IPS-NIHi11 (cell line): ENCODE measurements around the gene ELL2.
"Not testable (repeated sequence)": the region's sequence is repeated elsewhere in the genome, so short reads cannot be mapped to it uniquely, and the experiment has no call there.

ENCODE experiments used
- DNase-seq: peaks from one replicate; pipeline ENCODE4 v3.0.0; 2012; ENCODE audit warnings: mixed read lengths, low spot score

The ELL2 gene

GRCh38 chr5:95859661-95860060 is 102.0 kb downstream of the ELL2 start:
- no peak for DNase-seq

- peak; percentile 97 for DNase-seq
These were observed 102.7 kb downstream of the ELL2 start for GRCh38 chr5:95858661-95859595.

GRCh38 chr5:95858023-95858461 is 103.6 kb downstream of the ELL2 start:
- DNase-seq: no peak

GRCh38 chr5:95857185-95857945 is 104.3 kb downstream of the ELL2 start:
- DNase-seq: no peak

DNA sequence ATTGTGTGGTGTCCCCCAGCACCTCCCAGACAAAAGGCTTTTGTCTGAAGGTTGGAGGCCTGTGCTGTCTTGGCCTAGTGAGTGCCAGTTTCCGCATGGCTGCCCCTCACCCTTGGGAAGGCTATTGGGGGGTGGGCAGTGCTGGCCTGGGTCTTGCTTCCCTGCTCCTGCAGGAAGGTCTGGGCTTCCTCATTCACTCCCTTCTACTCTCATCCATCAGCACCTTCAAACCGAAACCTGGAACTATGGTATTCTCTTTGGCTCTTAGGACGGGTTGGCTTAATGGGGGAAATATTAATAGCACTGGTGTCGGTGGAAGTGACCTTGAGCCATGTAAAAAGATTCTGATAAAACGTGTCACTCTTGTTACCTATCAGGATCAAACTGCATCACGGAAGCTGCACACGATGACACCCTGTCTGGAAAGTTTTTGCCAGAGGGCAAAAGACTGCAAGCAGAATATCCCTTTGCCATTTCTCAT is 105.1 kb downstream of the ELL2 start:
- DNase-seq: no peak

DNA sequence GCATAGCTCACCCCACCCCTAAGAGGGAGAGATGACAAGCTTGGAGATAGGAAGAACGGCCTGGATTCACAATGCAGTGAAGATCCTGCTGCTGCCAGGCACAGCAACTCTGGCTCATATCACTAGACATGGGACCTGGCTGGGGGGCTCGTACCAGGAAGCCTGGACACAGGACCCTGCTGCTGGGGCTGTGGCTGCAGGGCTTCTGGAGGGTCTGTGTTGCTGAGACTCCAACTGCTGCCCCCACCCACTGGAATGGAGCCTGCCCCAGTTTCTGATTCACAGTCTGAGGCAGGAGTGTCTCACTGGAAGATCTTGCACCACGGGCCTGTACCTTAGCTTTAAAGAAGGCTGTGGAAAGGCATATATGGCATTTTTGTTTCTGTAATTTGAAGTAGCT is 108.2 kb downstream of the ELL2 start:
- DNase-seq: no peak

DNA sequence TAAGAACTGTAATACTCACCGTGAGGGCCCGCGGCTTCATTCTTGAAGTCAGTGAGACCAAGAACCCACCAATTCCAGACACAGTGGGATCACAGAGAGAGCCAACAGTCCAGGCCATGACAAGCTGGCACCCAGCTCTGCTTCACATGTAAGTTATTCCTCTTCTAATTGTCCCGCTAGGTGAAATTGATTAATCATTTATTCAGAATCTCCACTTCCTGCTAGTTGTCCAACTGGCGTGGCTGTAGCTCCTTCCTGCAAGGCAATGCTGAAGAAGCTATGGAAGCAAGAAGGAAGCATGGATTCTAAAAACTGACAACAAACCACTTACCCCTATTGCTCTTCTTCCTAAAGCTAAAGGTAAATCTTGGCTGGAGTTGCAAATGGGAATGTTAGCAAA is 109.1 kb downstream of the ELL2 start:
- DNase-seq: no peak

DNA sequence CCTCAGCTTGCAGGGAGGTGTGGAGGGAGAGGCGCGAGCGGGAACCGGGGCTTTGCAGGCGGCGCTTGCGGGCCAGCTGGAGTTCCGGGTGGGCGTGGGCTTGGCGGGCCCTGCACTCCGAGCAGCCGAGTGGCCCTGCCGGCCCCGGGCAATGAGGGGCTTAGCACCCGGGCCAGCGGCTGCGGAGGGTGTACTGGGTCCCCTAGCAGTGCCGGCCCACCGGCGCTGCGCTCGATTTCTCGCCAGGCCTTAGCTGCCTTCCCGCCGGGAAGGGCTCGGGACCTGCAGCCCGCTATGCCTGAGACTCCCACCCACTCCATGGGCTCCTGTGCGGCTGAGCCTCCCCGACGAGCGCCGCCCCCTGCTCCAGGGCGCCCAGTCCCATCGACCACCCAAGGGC is 110.5 kb downstream of the ELL2 start:
- not testable (repeated sequence) for DNase-seq

DNA sequence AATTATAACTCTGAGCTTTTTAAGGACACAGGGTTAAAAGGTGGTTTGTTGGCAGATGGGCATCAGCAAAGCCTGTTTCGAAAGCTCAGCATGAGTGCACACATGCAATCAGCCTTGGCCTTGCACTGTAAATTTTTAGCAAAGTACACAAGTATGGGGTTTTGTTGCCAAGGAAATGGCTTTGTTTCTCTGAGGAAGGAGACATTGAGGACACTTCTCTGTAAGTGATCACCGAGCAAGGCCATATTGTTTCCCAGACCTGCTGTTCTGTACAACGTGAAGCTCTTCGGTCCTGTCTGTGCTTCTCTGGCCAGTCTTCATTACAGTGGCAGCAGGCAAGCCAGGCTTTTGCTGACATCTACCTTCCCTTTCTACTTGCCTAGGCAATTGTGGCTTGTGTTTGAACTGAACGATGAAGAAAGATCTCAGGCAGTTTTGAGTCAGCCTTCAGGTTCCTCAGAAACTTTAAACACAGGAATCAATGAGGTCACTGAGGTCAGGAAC is 111.2 kb downstream of the ELL2 start:
- no peak for DNase-seq

DNA sequence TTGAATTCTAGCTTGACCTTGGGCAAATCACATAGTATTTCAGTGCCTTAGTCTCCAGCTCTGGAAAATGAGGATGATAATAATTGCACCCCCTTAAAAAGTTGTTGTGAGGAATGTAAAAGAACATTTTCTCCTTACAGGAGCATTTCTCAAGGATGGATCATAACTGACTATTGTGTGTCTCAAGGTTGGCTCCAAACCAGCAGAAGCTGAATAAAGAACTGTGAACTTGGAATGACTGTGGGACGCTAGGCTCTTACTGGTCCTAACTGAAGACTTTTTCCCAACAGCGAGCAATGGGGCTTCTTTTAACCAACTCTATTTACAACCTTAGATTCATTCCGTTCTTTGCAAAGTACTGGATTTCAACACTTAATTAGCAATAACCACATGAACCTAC is 113.0 kb downstream of the ELL2 start:
- no peak for DNase-seq

GRCh38 chr5:95847261-95847592 is 114.4 kb downstream of the ELL2 start:
- DNase-seq: no peak

DNA sequence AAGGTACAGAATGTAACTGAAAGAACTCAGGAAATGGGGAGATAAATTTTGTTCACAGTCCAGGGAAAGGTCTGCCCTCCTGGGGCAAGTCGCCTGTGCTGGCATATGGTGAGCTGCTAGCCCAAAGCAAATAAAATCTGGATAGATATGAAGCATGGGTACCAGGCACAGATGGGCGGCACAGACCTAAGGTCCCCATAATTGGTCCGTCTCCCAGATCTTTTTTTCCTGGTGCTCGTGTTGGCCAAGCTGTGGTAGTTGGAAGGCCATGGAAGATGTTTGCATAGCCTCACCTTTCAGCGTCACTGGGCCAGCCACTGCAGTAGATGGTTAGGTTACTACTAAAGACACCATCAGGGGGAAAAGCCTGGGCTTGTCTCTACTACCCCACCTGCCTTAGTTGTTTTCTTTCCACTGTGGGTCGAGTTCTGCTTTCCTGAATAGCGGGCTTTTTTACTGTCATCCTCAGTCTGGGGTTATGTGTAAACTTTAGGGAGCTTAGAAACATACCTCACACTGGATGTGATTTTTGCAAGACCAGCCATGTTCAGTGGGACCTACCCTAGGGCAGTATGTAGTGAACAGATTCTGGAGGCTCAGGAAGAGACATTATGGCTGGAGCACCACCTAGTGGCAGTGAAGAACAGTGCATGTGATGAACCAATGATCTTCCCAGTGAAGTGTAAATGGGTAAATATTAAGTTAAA is 114.9 kb downstream of the ELL2 start:
- DNase-seq: peak; percentile 85

- DNase-seq: no peak
These were observed 116.3 kb downstream of the ELL2 start for GRCh38 chr5:95845391-95845790.

GRCh38 chr5:95843733-95844223 is 117.9 kb downstream of the ELL2 start:
- no peak for DNase-seq

DNA sequence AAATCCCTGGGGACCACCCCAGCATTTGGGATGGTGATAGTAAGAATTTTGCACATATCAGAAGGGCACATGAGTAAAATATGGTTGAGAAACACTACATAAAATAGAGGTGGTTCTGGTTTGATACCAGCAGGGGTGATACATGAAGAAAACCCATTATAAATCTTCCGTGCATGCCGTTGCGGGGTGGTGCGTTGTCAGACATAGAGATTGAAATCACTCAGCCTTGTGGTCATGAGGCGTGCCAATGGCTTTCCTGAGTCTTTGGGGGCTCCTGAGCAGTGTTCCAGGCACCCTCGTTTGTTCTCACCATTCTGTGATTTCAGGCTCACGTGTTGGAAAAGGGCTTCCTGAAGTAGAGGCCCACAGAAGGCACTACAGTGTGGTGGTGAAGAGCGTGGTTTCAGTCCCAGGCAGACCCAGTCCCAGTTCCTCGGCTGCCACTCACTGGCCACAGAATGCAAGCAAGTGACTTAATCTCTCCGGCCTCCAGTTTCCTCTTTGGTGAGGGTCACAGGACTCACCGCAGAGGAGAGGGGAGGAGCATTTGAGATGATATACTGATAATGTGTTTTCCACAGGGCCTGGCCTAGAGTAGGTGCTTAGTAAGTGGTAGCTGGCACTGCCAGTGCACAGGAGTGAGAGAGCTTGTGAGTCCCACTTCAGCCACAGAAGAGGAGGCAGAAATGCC is 118.7 kb downstream of the ELL2 start:
- DNase-seq: no peak

GRCh38 chr5:95841914-95842812 is 119.5 kb downstream of the ELL2 start:
- no peak for DNase-seq

GRCh38 chr5:95840956-95841705 is 120.5 kb downstream of the ELL2 start:
- DNase-seq: no peak

- no peak for DNase-seq
These were observed 122.0 kb downstream of the ELL2 start for GRCh38 chr5:95839658-95840057.

DNA sequence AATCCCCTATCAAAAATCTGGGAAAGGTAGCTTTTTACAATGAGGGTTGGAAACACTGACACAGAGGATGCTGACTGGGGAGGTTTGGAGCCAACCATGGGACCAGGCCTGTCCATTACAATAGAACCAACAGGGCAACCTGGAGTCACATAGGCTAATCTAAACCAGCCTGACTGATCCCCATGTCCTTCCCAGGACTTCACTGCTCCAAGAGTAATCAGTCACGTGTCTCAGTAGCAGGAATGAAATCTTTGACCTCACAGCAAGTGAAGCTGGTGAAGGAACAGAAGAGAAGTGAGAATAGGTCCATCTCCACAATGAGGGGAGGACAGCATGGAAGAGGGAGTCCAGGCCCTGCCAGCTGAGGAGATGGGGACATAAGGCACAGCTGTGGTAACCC is 123.1 kb downstream of the ELL2 start:
- no peak for DNase-seq
